ENCODE data around the gene CALR.
"Not testable (repeated sequence)": the region's sequence is repeated elsewhere in the genome, so short reads cannot be mapped to it uniquely, and the experiment has no call there.

CALR gene

DNA sequence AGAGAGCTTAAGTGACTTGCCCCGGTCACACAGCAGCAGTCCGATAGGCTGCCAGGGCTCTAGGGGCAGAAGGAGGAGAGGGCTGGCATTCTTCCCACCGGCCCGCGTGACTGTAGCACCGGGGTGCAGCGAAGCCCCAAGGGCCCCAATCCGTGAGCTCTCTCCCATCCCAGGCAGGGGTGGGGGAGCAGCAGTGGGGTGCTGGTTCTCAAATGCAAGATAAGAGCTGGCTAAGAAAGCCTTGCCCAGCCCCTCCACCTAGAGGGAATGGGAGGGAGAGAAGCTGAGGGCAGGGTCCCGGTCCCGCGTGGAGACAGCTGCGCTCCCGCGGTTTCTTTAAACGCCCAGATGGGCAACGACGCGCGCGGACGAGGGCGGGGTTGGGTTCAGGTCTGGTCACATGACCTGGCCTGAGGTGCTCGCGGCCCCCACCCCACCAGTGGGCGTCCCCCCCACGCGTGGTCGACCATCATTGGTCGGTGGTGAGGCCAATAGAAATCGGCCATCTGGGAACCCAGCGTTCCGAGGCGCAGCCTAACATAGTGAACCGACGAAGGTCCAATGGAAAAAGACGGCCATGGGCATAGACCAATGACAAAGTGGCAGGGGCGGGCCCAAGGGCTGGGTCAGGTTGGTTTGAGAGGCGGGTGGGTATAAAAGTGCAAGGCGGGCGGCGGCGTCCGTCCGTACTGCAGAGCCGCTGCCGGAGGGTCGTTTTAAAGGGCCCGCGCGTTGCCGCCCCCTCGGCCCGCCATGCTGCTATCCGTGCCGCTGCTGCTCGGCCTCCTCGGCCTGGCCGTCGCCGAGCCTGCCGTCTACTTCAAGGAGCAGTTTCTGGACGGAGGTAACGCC lies at the start of gene CALR:
Gene CALR, plus strand, starts transcription at position 683 of the 852 bp plus-strand sequence. Its CDS starts 71 bp downstream, at position 754.
- Histone ChIP-seq H4K20me1 (ENCODE audit: insufficient read depth, low read length) (peaks cover 15% of the 10 kb centered on the region), H3K4me3 (ENCODE audit: low read length) (peak within 1 kb of the TSS; percentile 92), H3K9me3 (replicated peaks; ENCODE audit: insufficient read depth, low read length) (no peaks in the 10 kb centered on the region), H3K4me2 (ENCODE audit: low read depth, low read length) (peak within 1 kb of the TSS; percentile 77), H3K79me2 (ENCODE audit: low read length) (peaks cover 42% of the 10 kb centered on the region), H3K9me2 (replicated peaks; ENCODE audit: insufficient read depth, low read length) (no peaks in the 10 kb centered on the region), H3K27me3 (replicated peaks; ENCODE audit: insufficient read depth, low read length) (no peaks in the 10 kb centered on the region), H3K9ac (ENCODE audit: low read length) (peak within 1 kb of the TSS; percentile 90), H2AFZ (ENCODE audit: low read length) (peak within 1 kb of the TSS; percentile 45), H3K27ac (ENCODE audit: low read length) (peak within 1 kb of the TSS; percentile 75), H3F3A (ENCODE audit: insufficient read depth, low read length) (peaks cover 63% of the 10 kb centered on the region), H3K36me3 (replicated peaks; ENCODE audit: insufficient read depth, low read length) (peaks cover 19% of the 10 kb centered on the region), H3K4me1 (ENCODE audit: low read length) (peaks cover 41% of the 10 kb centered on the region)
- peak; percentile 100 for DNase-seq
- TF ChIP-seq EZH2 (optimal IDR thresholded peaks at IDR 0.05; ENCODE audit: low read depth, low read length) = no peak
- TF ChIP-seq, protein P1, sequence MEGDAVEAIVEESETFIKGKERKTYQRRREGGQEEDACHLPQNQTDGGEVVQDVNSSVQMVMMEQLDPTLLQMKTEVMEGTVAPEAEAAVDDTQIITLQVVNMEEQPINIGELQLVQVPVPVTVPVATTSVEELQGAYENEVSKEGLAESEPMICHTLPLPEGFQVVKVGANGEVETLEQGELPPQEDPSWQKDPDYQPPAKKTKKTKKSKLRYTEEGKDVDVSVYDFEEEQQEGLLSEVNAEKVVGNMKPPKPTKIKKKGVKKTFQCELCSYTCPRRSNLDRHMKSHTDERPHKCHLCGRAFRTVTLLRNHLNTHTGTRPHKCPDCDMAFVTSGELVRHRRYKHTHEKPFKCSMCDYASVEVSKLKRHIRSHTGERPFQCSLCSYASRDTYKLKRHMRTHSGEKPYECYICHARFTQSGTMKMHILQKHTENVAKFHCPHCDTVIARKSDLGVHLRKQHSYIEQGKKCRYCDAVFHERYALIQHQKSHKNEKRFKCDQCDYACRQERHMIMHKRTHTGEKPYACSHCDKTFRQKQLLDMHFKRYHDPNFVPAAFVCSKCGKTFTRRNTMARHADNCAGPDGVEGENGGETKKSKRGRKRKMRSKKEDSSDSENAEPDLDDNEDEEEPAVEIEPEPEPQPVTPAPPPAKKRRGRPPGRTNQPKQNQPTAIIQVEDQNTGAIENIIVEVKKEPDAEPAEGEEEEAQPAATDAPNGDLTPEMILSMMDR (IDR thresholded peaks at IDR 0.05; ENCODE audit: low read length) = no peak
- TF ChIP-seq EZH2phosphoT487 (IDR thresholded peaks at IDR 0.05; ENCODE audit: low read length) = no peak

DNA sequence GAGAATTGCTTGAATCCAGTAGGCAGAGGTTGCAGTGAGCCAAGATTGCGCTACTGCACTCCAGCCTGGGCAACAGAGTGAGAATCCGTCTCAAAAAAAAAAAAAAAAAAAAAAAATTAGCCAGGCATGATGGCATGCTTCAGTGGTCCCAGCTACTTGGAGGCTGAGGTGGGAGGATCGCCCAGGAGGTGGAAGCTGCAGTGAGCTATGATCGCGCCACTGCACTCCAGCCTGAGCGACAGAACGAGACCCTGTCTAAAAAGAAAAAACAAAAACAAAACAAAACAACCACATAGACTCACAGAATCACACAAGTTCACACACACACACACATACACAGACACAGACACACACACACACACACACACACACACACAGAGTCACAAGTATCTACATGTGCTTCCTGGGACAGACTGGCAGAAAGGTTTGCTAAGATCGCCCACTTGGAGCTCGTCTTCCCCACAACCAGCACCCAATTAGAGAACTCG lies 48.1 kb upstream of the CALR start:
- H3K36me3 ChIP-seq (replicated peaks; ENCODE audit: insufficient read depth, low read length); H3K27me3 ChIP-seq (replicated peaks; ENCODE audit: insufficient read depth, low read length); H4K20me1 ChIP-seq (ENCODE audit: insufficient read depth, low read length); DNase-seq; H3K9me3 ChIP-seq (replicated peaks; ENCODE audit: insufficient read depth, low read length); H3K9me2 ChIP-seq (replicated peaks; ENCODE audit: insufficient read depth, low read length); H3F3A ChIP-seq (ENCODE audit: insufficient read depth, low read length): not testable (repeated sequence)
- H3K4me3 ChIP-seq (ENCODE audit: low read length) = peak overlapping the region; percentile 47
- H3K79me2 ChIP-seq (ENCODE audit: low read length) = peaks cover 20% of the 10 kb centered on the region
- peak overlapping the region; percentile 66; the same call in 1 of the 2 replicates for H2AFZ ChIP-seq (ENCODE audit: low read length)
- H3K4me2 ChIP-seq (ENCODE audit: low read depth, low read length) = peak overlapping the region; percentile 80
- H3K4me1 ChIP-seq (ENCODE audit: low read length) = peaks cover 11% of the 10 kb centered on the region
- peak overlapping the region; percentile 12; the same call in 1 of the 2 replicates for H3K9ac ChIP-seq (ENCODE audit: low read length)
- peak overlapping the region; percentile 18; the same call in 1 of the 2 replicates for H3K27ac ChIP-seq (ENCODE audit: low read length)

DNA sequence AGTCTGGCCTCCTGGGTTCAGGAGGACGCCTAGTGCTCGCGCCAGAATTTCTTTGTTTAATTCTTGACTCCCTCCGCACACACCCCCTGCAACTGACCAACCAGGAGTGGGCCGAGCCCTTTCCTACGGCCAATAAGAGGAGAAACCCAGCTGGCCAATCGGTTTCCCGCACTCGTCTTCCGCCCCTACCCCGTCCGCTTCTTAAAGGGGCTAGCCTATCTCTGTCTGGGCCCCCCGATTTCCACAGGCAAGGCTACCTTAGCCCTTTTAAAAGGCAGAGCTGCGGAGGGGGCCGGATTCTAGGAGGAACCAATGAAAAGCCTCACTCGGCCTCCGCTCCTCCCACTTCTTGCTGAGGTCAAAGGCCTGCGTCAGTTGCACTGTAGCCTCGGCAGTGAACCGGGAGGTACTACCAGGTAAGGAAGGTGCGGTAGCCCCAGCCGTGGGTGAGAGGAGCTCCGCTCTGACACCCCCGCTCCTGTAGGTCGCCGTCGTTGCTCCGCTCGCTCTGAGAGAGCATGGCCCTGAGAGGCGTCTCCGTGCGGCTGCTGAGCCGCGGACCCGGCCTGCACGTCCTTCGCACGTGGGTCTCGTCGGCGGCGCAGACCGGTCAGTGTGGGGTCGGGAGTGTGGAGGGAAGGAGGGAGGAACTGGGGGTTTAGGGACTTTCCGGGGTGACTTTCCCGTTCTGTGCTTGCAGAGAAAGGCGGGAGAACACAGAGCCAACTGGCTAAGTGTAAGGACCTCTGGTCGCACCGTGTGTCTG lies 47.4 kb upstream of the CALR start, which contains the start of gene GCDH:
Gene GCDH, plus strand, starts transcription at position 374 of the 766 bp plus-strand sequence. Its CDS starts 145 bp downstream, at position 519.
- H3K27ac ChIP-seq (ENCODE audit: low read length) = peak within 1 kb of the TSS; percentile 49; the same call in 1 of the 2 replicates
- H3K4me2 ChIP-seq (ENCODE audit: low read depth, low read length) = peak within 1 kb of the TSS; percentile 94
- peaks cover 10% of the 10 kb centered on the region for H3K4me1 ChIP-seq (ENCODE audit: low read length)
- no peaks in the 10 kb centered on the region for H3F3A ChIP-seq (ENCODE audit: insufficient read depth, low read length)
- TF ChIP-seq EZH2 (optimal IDR thresholded peaks at IDR 0.05; ENCODE audit: low read depth, low read length) (no peak), EZH2phosphoT487 (IDR thresholded peaks at IDR 0.05; ENCODE audit: low read length) (no peak)
- TF ChIP-seq, protein P1 (IDR thresholded peaks at IDR 0.05; ENCODE audit: low read length) = no peak
- H4K20me1 ChIP-seq (ENCODE audit: insufficient read depth, low read length) = no peaks in the 10 kb centered on the region
- peak; percentile 100 for DNase-seq
- H2AFZ ChIP-seq (ENCODE audit: low read length) = peak within 1 kb of the TSS; percentile 66
- no peaks in the 10 kb centered on the region for H3K9me3 ChIP-seq (replicated peaks; ENCODE audit: insufficient read depth, low read length)
- peak within 1 kb of the TSS; percentile 90 for H3K4me3 ChIP-seq (ENCODE audit: low read length)
- H3K9ac ChIP-seq (ENCODE audit: low read length) = peak within 1 kb of the TSS; percentile 81
- no peaks in the 10 kb centered on the region for H3K9me2 ChIP-seq (replicated peaks; ENCODE audit: insufficient read depth, low read length)
- peaks cover 20% of the 10 kb centered on the region for H3K79me2 ChIP-seq (ENCODE audit: low read length)
- H3K27me3 ChIP-seq (replicated peaks; ENCODE audit: insufficient read depth, low read length) = no peaks in the 10 kb centered on the region
- H3K36me3 ChIP-seq (replicated peaks; ENCODE audit: insufficient read depth, low read length) = no peaks in the 10 kb centered on the region
